H1 (cell line): ENCODE data around the gene PLCB3. TPM values are rescaled to one million over a fixed set of nuclear protein-coding genes. Genes with fewer than 3 reads are reported as not detected.

Experiments
- CTCF ChIA-PET: fragments of 300-600 bp; sonication (Branson Sonifier 250); formaldehyde crosslinking; loops from one replicate; lab custom pipeline; 2021; ENCODE audit not compliant: partially characterized antibody; lab: Charles Lee
- POLR2A ChIA-PET: fragments of 300-600 bp; sonication (Branson Sonifier 250); formaldehyde crosslinking; loops from one replicate; lab custom pipeline; 2021; ENCODE audit warnings: inconsistent platforms; ENCODE audit not compliant: partially characterized antibody; lab: Charles Lee
- DNase-seq, 2 experiments: peaks; one replicate each; pipeline versions ENCODE4 v3.0.0 to v3.0.0-alpha.2; 2010 to 2022; ENCODE audit warnings: low spot score in 2 of 2, low read depth in 1 of 2, mixed read lengths in 1 of 2
- FAIRE-seq: peaks from 2 replicates; lab custom pipeline; 2011; peaks lifted over from hg19 to GRCh38; lab: Jason Lieb, UNC
- H2AFZ ChIP-seq: 2 replicates; pipeline ENCODE4 v1.8.1; 2012; ENCODE audit warnings: low read length, inconsistent platforms
- H2AK5ac ChIP-seq: 2 replicates; pipeline ENCODE4 v1.6.1; 2013; ENCODE audit warnings: low read depth, low read length
- H2BK120ac ChIP-seq: replicated peaks from 2 replicates; pipeline ENCODE3; 2013; ENCODE audit warnings: low read depth, low read length, inconsistent platforms
- H2BK12ac ChIP-seq: 2 replicates; pipeline ENCODE4 v1.6.1; 2013; ENCODE audit warnings: low read depth, low read length
- H2BK15ac ChIP-seq: 2 replicates; pipeline ENCODE4 v1.6.1; 2013; ENCODE audit warnings: low read length
- H2BK20ac ChIP-seq: 2 replicates; pipeline ENCODE4 v1.6.1; 2013; ENCODE audit warnings: low read length
- H2BK5ac ChIP-seq: 2 replicates; pipeline ENCODE4 v1.6.1; 2013; ENCODE audit warnings: low read depth, low read length
- H3K14ac ChIP-seq: 2 replicates; pipeline ENCODE4 v1.6.1; 2013; ENCODE audit warnings: inconsistent platforms; ENCODE audit not compliant: insufficient read length
- H3K18ac ChIP-seq: 2 replicates; pipeline ENCODE4 v1.6.1; 2013; ENCODE audit warnings: low read length; ENCODE audit errors: extremely low read depth
- H3K23ac ChIP-seq: 2 replicates; pipeline ENCODE4 v1.6.1; 2013; ENCODE audit warnings: inconsistent platforms; ENCODE audit not compliant: insufficient read length
- H3K23me2 ChIP-seq: 2 replicates; pipeline ENCODE4 v1.6.1; 2013; ENCODE audit warnings: low read depth, low read length
- H3K27ac ChIP-seq: 2 replicates; pipeline ENCODE4 v1.6.1; 2011; ENCODE audit warnings: low read depth, low read length, inconsistent platforms
- H3K27me3 ChIP-seq, 4 experiments: replicated peaks in 1 of 4; 1 replicate in 1 of 4; 2 replicates in 3 of 4; pipeline versions ENCODE4 v1.6.1 to v1.8.1; 2011 to 2013; ENCODE audit warnings: low read length in 3 of 4, mild to moderate bottlenecking in 3 of 4, inconsistent platforms in 2 of 4, mixed read lengths in 2 of 4, moderate library complexity in 1 of 4; ENCODE audit not compliant: control insufficient read depth in 3 of 4, insufficient read depth in 3 of 4; ENCODE audit errors: extremely low read depth in 1 of 4
- H3K36me3 ChIP-seq, 4 experiments: 2 replicates each; pipeline versions ENCODE4 v1.6.1 to v1.8.1; 2011 to 2013; ENCODE audit warnings: mild to moderate bottlenecking in 4 of 4, low read length in 3 of 4, moderate library complexity in 2 of 4, control low read depth in 1 of 4, inconsistent platforms in 1 of 4; ENCODE audit not compliant: insufficient read depth in 4 of 4, control insufficient read depth in 2 of 4
- H3K4ac ChIP-seq: replicated peaks from 2 replicates; pipeline ENCODE3; 2013; ENCODE audit warnings: low read length, low read depth, mixed read lengths, inconsistent platforms; ENCODE audit not compliant: insufficient read length
- H3K4me1 ChIP-seq, 4 experiments: replicated peaks in 1 of 4; 1 replicate in 1 of 4; 2 replicates in 3 of 4; pipeline versions ENCODE4 v1.6.1 to v1.8.1; 2011 to 2013; ENCODE audit warnings: low read length in 3 of 4, inconsistent platforms in 2 of 4, mixed read lengths in 1 of 4; ENCODE audit not compliant: insufficient read depth in 4 of 4, control insufficient read depth in 3 of 4
- H3K4me2 ChIP-seq, 2 experiments: 2 replicates each; pipeline versions ENCODE4 v1.6.1 to v1.8.1; 2011 to 2013; ENCODE audit warnings: low read depth in 2 of 2, low read length in 2 of 2, control low read depth in 1 of 2, inconsistent platforms in 1 of 2, mild to moderate bottlenecking in 1 of 2; ENCODE audit not compliant: insufficient read depth in 1 of 2
- H3K4me3 ChIP-seq, 4 experiments: fragments of 200-600, 300-600 bp in 1 of 4; sonication (generic), shearing (Covaris generic), sonication (Bioruptor Twin) in 1 of 4; 2 replicates each; pipeline versions ENCODE4 v1.5.1 to v1.8.1; 2011 to 2016; ENCODE audit warnings: low read length in 4 of 4, low read depth in 3 of 4, control low read depth in 2 of 4, inconsistent platforms in 2 of 4, mild to moderate bottlenecking in 2 of 4, mixed read lengths in 1 of 4, moderate library complexity in 1 of 4; ENCODE audit not compliant: insufficient read depth in 2 of 4; ENCODE audit errors: extremely low read depth in 1 of 4
- H3K56ac ChIP-seq: replicated peaks from 2 replicates; pipeline ENCODE3; 2013; ENCODE audit warnings: low read depth, mild to moderate bottlenecking, mixed read lengths, low read length, inconsistent platforms; ENCODE audit not compliant: insufficient read length
- H3K79me1 ChIP-seq: 2 replicates; pipeline ENCODE4 v1.6.1; 2013; ENCODE audit warnings: low read depth, low read length, control low read depth
- H3K79me2 ChIP-seq, 2 experiments: 2 replicates each; pipeline versions ENCODE4 v1.6.1 to v1.8.1; 2012 to 2013; ENCODE audit warnings: low read length in 2 of 2, mild to moderate bottlenecking in 2 of 2, inconsistent platforms in 1 of 2; ENCODE audit not compliant: insufficient read depth in 2 of 2, control insufficient read depth in 1 of 2
- H3K9ac ChIP-seq, 4 experiments: replicated peaks in 1 of 4; 1 replicate in 1 of 4; 2 replicates in 3 of 4; pipeline versions ENCODE4 v1.6.1 to v1.8.1; 2011 to 2013; ENCODE audit warnings: low read depth in 3 of 4, low read length in 3 of 4, control low read depth in 2 of 4, mild to moderate bottlenecking in 2 of 4, moderate library complexity in 2 of 4, inconsistent platforms in 1 of 4; ENCODE audit errors: extremely low read depth in 1 of 4
- H3K9me3 ChIP-seq, 2 experiments: 2 replicates each; pipeline versions ENCODE4 v1.6.1 to v1.8.1; 2012 to 2013; ENCODE audit warnings: mild to moderate bottlenecking in 2 of 2, moderate library complexity in 2 of 2, control low read depth in 1 of 2, inconsistent platforms in 1 of 2, low read depth in 1 of 2, low read length in 1 of 2, mixed read lengths in 1 of 2; ENCODE audit not compliant: insufficient read depth in 2 of 2
- H4K20me1 ChIP-seq, 2 experiments: replicated peaks in 1 of 2; 2 replicates each; pipeline versions ENCODE3 to v1.8.1; 2011 to 2013; ENCODE audit warnings: inconsistent platforms in 2 of 2, low read length in 2 of 2, mild to moderate bottlenecking in 1 of 2; ENCODE audit not compliant: insufficient read depth in 2 of 2, control insufficient read depth in 1 of 2
- H4K5ac ChIP-seq: 2 replicates; pipeline ENCODE4 v1.6.1; 2013; ENCODE audit warnings: low read length, low read depth, mixed read lengths, inconsistent platforms; ENCODE audit not compliant: insufficient read length
- H4K8ac ChIP-seq: 2 replicates; pipeline ENCODE4 v1.8.0; 2013; ENCODE audit warnings: mild to moderate bottlenecking, moderate library complexity, low read length, inconsistent platforms; ENCODE audit not compliant: insufficient read depth; ENCODE audit errors: extremely low read depth
- H4K91ac ChIP-seq: replicated peaks from 2 replicates; pipeline ENCODE3; 2013; ENCODE audit warnings: low read length, mixed read lengths, inconsistent platforms; ENCODE audit not compliant: insufficient read length
- CTCF ChIP-seq, 3 experiments: IDR thresholded peaks; 1 replicate in 2 of 3; 2 replicates in 1 of 3; pipeline versions ENCODE4 v1.5.1 to v1.6.1; 2011; ENCODE audit warnings: low read length in 3 of 3, mild to moderate bottlenecking in 3 of 3, inconsistent platforms in 2 of 3, low read depth in 1 of 3, moderate library complexity in 1 of 3; ENCODE audit not compliant: insufficient read depth in 1 of 3; ENCODE audit errors: control extremely low read depth in 1 of 3
- EZH2 ChIP-seq: fragments of 200-600 bp; sonication (generic); IDR thresholded peaks from 2 replicates; pipeline ENCODE4 v1.7.1; 2012; ENCODE audit warnings: low read depth, mild to moderate bottlenecking, moderate library complexity, low read length, inconsistent platforms; ENCODE audit not compliant: severe bottlenecking
- KDM5A ChIP-seq: fragments of 200-600 bp; IDR thresholded peaks from 2 replicates; pipeline ENCODE4 v1.7.1; 2012; ENCODE audit warnings: mild to moderate bottlenecking, low read length, inconsistent platforms, mixed read lengths
- NANOG ChIP-seq: IDR thresholded peaks from 2 replicates; pipeline ENCODE4 v1.6.1; 2011; ENCODE audit warnings: low read length, low read depth, mild to moderate bottlenecking, inconsistent platforms; ENCODE audit not compliant: insufficient read depth, poor library complexity, severe bottlenecking
- RAD21 ChIP-seq, 2 experiments: IDR thresholded peaks in 1 of 2; conservative IDR thresholded peaks in 1 of 2; 2 replicates each; pipeline ENCODE4 v1.6.1; 2011; ENCODE audit warnings: low read depth in 2 of 2, low read length in 2 of 2, improper control_type of control experiment in 1 of 2, inconsistent platforms in 1 of 2, mild to moderate bottlenecking in 1 of 2, moderate library complexity in 1 of 2
- SAP30 ChIP-seq: fragments of 300-600 bp; sonication (generic); IDR thresholded peaks from 2 replicates; pipeline ENCODE4 v1.7.1; 2012; ENCODE audit warnings: low read length, moderate library complexity, mild to moderate bottlenecking, inconsistent platforms; ENCODE audit not compliant: insufficient read depth, insufficient replicate concordance
- TAF1 ChIP-seq: IDR thresholded peaks from 2 replicates; pipeline ENCODE4 v1.6.1; 2011; ENCODE audit warnings: mild to moderate bottlenecking, low read depth, low read length
- WGBS, 2 experiments: shearing (Covaris generic) in 1 of 2; methylation state at CpG; one replicate each; pipeline versions ENCODE4 v1.1.6 to v1.1.7; 2013 to 2015; ENCODE audit warnings: low lambda C conversion rate in 2 of 2, mixed read lengths in 2 of 2, inconsistent platforms in 1 of 2, low coverage in 1 of 2, missing lambda C conversion rate in 1 of 2; ENCODE audit not compliant: insufficient replicate concordance in 2 of 2, insufficient coverage in 1 of 2, insufficient read length in 1 of 2; ENCODE audit errors: extremely low coverage in 1 of 2, missing lambda C conversion rate in 1 of 2; 5-methylcytosine and 5-hydroxymethylcytosine counted together
- polyA plus RNA-seq, 7 experiments: library from polyadenylated mRNA; depleted of rRNA in 3 of 7; stranded (reverse) in 5 of 7; unstranded in 2 of 7; fragments of >200 nt in 5 of 7; fragments of 200-250 nt in 2 of 7; gene quantifications; 1 replicate in 5 of 7; 2 replicates in 1 of 7; 4 replicates in 1 of 7; pipeline versions ENCODE4 v1.2.1 to v1.2.3, GENCODE V29; 2011 to 2013; ENCODE audit warnings: missing spikeins in 2 of 7, mixed read lengths in 2 of 7
- total RNA-seq: library from RNA; stranded (reverse); fragmentation: NEBNext Ultra II Directional; extraction: Animal tissue kit (Norgen Biotek cat#: 25700); gene quantifications from 2 replicates; pipeline ENCODE4 v1.2.1, GENCODE V29; 2021

Gene PLCB3
- total and polyA plus RNA-seq, 2 of the 8 experiments (the other 6 are each of a cell fraction or from before 2014, with no cell fraction given), result 47.2 to 104 TPM

DNA sequence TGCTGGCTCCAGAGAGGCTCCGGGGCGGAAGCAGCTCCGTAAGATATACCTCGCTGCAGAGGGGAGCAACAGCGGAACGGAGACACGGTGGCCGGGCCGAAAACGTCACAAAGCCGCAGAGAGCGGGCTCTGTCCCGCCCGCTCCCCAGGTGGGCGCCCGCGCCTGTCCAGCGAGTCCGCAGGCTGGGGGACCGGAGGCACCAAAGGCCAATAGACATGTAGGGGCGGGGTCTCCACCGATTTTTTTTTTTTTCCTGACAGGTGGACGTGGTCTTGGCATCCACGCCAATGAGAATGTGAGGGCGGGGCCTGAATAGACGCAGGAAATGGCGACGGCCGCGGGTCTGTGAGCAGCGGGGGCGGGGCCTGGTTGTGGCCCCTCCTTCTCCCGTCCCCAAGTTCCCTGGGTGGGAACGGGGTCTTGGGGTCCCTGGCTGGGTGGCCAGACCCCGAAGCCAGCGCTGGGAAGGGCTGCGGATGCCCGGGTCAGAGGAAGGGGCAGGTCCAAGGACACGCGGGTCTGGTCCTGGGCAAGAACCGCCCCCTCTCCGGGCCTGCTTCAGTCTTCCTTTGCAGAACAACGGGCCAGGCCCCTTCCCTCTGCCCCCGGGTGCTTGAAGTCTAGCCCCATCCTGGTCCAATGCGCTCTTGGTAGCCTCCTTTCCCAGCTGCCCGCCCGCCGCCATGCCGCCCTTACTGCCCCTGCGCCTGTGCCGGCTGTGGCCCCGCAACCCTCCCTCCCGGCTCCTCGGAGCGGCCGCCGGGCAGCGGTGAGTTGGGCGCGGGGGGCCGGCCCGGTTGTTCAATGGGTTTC is 21.0 kb upstream of the PLCB3 start, which contains the start of gene DNAJC4:
Gene DNAJC4, plus strand, starts transcription at position 378 of the 814 bp plus-strand sequence. Its CDS starts 307 bp downstream, at position 685.
- no peak within 1 kb of the TSS for H4K5ac ChIP-seq
- 2% methylated on average over 45 of the region's 62 CpGs; no CpG with 5 or more reads in 1 of the 2 experiments for WGBS, 2 experiments
- peak within 1 kb of the TSS; percentile 87 to 97 for H3K4me2 ChIP-seq
- DNase-seq (peak in 1 of 2 experiments; percentile 96), FAIRE-seq (no peak)
- H3K18ac ChIP-seq, result peak within 1 kb of the TSS; percentile 71
- no peaks in the 10 kb centered on the region; the same call in 1 of the 2 replicates for H3K79me1 ChIP-seq
- peak within 1 kb of the TSS; percentile 47 for H3K56ac ChIP-seq
- ChIA-PET CTCF (interaction anchor here (0.6 to 8.6 kb wide), 2 partner anchors 24 to 34 kb away, joined by 3 to 51 read pairs; partner anchors contain the start of gene FERMT3), POLR2A (interaction anchor here (0.9 to 11.9 kb wide), 5 partner anchors 16 to 88 kb away, joined by 3 to 190 read pairs (median 3); partner anchors contain the start of genes FKBP2, PLCB3 and PPP1R14B)
- peak within 1 kb of the TSS; percentile 26; the same call in 1 of the 2 replicates for H2AFZ ChIP-seq
- 0 out of 2 replicates have a peak within 1 kb of the TSS, but pooled peaks have one; percentile 9 for H2BK12ac ChIP-seq
- H3K36me3 ChIP-seq, result no peaks in the 10 kb centered on the region
- no peak within 1 kb of the TSS for H2BK120ac ChIP-seq
- H2BK20ac ChIP-seq, result no peak within 1 kb of the TSS
- peak within 1 kb of the TSS; percentile 73 for H4K8ac ChIP-seq
- peaks cover 24% of the 10 kb centered on the region for H3K23me2 ChIP-seq
- H3K27ac ChIP-seq, result no peak within 1 kb of the TSS; the same call in 1 of the 2 replicates
- peak within 1 kb of the TSS; percentile 70 to 80 (median 76) for H3K4me3 ChIP-seq
- H3K4me1 ChIP-seq, result peaks cover 0 to 33% (median 14%) of the 10 kb centered on the region in 4 experiments; a peak in 6 of 7 replicates
- no peak within 1 kb of the TSS for H2AK5ac ChIP-seq
- H2BK5ac ChIP-seq, result peak within 1 kb of the TSS; percentile 9; the same call in 1 of the 2 replicates
- no peaks in the 10 kb centered on the region for H3K9me3 ChIP-seq
- no peak within 1 kb of the TSS for H3K14ac ChIP-seq
- H4K20me1 ChIP-seq, result peaks cover 0 to 2% of the 10 kb centered on the region in 2 experiments
- peak within 1 kb of the TSS in 3 of 4 experiments; percentile 38 to 76 (median 44); a peak in 6 of 7 replicates for H3K9ac ChIP-seq
- no peak within 1 kb of the TSS for H2BK15ac ChIP-seq
- no peak within 1 kb of the TSS for H4K91ac ChIP-seq
- no peak within 1 kb of the TSS for H3K4ac ChIP-seq
- H3K79me2 ChIP-seq, result no peaks in the 10 kb centered on the region
- no peak within 1 kb of the TSS for H3K23ac ChIP-seq
- peaks cover 0 to 10% (median 6%) of the 10 kb centered on the region in 4 experiments; a peak in 4 of 7 replicates for H3K27me3 ChIP-seq
- TF ChIP-seq NANOG (no peak), KDM5A (no peak), CTCF (IDR thresholded peaks at IDR 0.05; ENCODE audit: control extremely low read depth in 1 of 3, insufficient read depth in 1 of 3, low read depth in 1 of 3, low read length in 3 of 3) (no peak), EZH2 (no peak), TAF1 (no peak), SAP30 (no peak), RAD21 (IDR thresholded peaks at IDR 0.05 in 1 of 2, conservative IDR thresholded peaks at IDR 0.05 in 1 of 2; ENCODE audit: low read depth in 2 of 2, low read length in 2 of 2) (no peak)
